HCT116 (cell line): ENCODE results near the gene CRISP2. TPM values are rescaled to one million over a fixed set of nuclear protein-coding genes. Genes with fewer than 3 reads are reported as not detected.

Experiments used
- ATAC-seq: fragments of 200-7000 bp; cut with Tn5 transposase; 2 replicates; pipeline ENCODE4 v1.9.1; 2020; ENCODE audit warnings: mild to moderate bottlenecking, moderate library complexity
- BruUV-seq: library from RNA; stranded (reverse); fragments of 400-500 nt; replicated peaks from 2 replicates; lab custom pipeline; 2021; lab: Mats Ljungman, UMichigan
- CTCF ChIA-PET: fragments of 300-600 bp; sonication (Branson Sonifier 250); formaldehyde crosslinking; loops from one replicate; lab custom pipeline; 2021; ENCODE audit warnings: antibody characterized with exemption; lab: Charles Lee
- POLR2A ChIA-PET: fragments of 300-600, 350-600 bp; sonication (Branson Sonifier 250); formaldehyde crosslinking; loops from one replicate; lab custom pipeline; 2021; ENCODE audit warnings: antibody characterized with exemption; lab: Charles Lee
- RAD21 ChIA-PET, 2 experiments: fragments of 300-600 bp; sonication (Branson Sonifier 250); formaldehyde crosslinking; loops; one replicate each; lab custom pipeline; 2023; ENCODE audit warnings: low total read pairs in 2 of 2; ENCODE audit not compliant: uncharacterized antibody in 2 of 2, unreplicated experiment in 2 of 2, low non-redundant PET in 1 of 2; lab: Charles Lee
- DNase-seq: peaks from one replicate; pipeline ENCODE4 v3.0.0-alpha.2; 2010; ENCODE audit warnings: low read depth, low spot score
- H2AFZ ChIP-seq: fragments of 200-600 bp; shearing (Covaris generic), sonication (generic); 2 replicates; pipeline ENCODE4 v1.6.1; 2017; ENCODE audit warnings: low read depth, mixed run types, mixed read lengths, antibody characterized with exemption, low read length; ENCODE audit not compliant: poor library complexity, severe bottlenecking
- H3K27ac ChIP-seq: 2 replicates; pipeline ENCODE4 v1.5.1; 2012; ENCODE audit warnings: low read depth, low read length
- H3K27me3 ChIP-seq: fragments of 200-600 bp; sonication (generic); 2 replicates; pipeline ENCODE4 v1.6.1; 2016; ENCODE audit warnings: mixed run types, low read length, mixed read lengths; ENCODE audit not compliant: insufficient read depth
- H3K36me3 ChIP-seq, 2 experiments: fragments of 200-500 bp in 1 of 2; fragments of 200-600 bp in 1 of 2; sonication (Bioruptor generic) in 1 of 2; sonication (generic) in 1 of 2; 2 replicates each; pipeline versions ENCODE4 v1.5.1 to v1.6.1; 2014 to 2016; ENCODE audit warnings: low read length in 2 of 2, inconsistent platforms in 1 of 2, mixed read lengths in 1 of 2, mixed run types in 1 of 2; ENCODE audit not compliant: insufficient read depth in 2 of 2, control insufficient read depth in 1 of 2
- H3K4me1 ChIP-seq, 2 experiments: fragments of 200-600 bp in 1 of 2; sonication (generic) in 1 of 2; 2 replicates each; pipeline versions ENCODE4 v1.5.1 to v1.6.1; 2012 to 2017; ENCODE audit warnings: low read length in 2 of 2, inconsistent platforms in 1 of 2, mild to moderate bottlenecking in 1 of 2, mixed read lengths in 1 of 2, mixed run types in 1 of 2, moderate library complexity in 1 of 2; ENCODE audit not compliant: insufficient read depth in 2 of 2, control insufficient read depth in 1 of 2
- H3K4me2 ChIP-seq: fragments of 200-600 bp; sonication (generic); 2 replicates; pipeline ENCODE4 v1.6.1; 2017; ENCODE audit warnings: mixed run types, low read length, mixed read lengths
- H3K4me3 ChIP-seq, 2 experiments: fragments of 200-600 bp in 1 of 2; sonication (generic) in 1 of 2; replicated peaks in 1 of 2; 2 replicates each; pipeline ENCODE4 v1.5.1; 2011 to 2016; ENCODE audit warnings: low read length in 2 of 2, control low read depth in 1 of 2, low read depth in 1 of 2, mild to moderate bottlenecking in 1 of 2, mixed read lengths in 1 of 2, mixed run types in 1 of 2
- H3K79me2 ChIP-seq: fragments of 200-600 bp; sonication (generic); 2 replicates; pipeline ENCODE4 v1.6.1; 2017; ENCODE audit warnings: mild to moderate bottlenecking, mixed run types, low read length, moderate library complexity, mixed read lengths; ENCODE audit not compliant: insufficient read depth
- H3K9ac ChIP-seq: fragments of 200-600 bp; sonication (generic); 2 replicates; pipeline ENCODE4 v1.6.1; 2016; ENCODE audit warnings: low read length, mixed read lengths
- H3K9me2 ChIP-seq: fragments of 200-600 bp; sonication (generic), shearing (Covaris generic); 2 replicates; pipeline ENCODE4 v1.6.1; 2017; ENCODE audit warnings: mixed run types, mild to moderate bottlenecking, moderate library complexity; ENCODE audit not compliant: insufficient read depth
- H3K9me3 ChIP-seq, 2 experiments: fragments of 200-500 bp in 1 of 2; fragments of 200-600 bp in 1 of 2; sonication (Bioruptor generic) in 1 of 2; sonication (generic) in 1 of 2; 2 replicates each; pipeline ENCODE4 v1.6.1; 2014 to 2017; ENCODE audit warnings: low read length in 2 of 2, mixed read lengths in 2 of 2, inconsistent platforms in 1 of 2, low read depth in 1 of 2, mild to moderate bottlenecking in 1 of 2, mixed run types in 1 of 2, moderate library complexity in 1 of 2; ENCODE audit not compliant: control insufficient read depth in 1 of 2, insufficient read depth in 1 of 2
- H4K20me1 ChIP-seq: fragments of 200-600 bp; sonication (generic), shearing (Covaris generic); 2 replicates; pipeline ENCODE4 v1.6.1; 2017; ENCODE audit warnings: mixed run types, mild to moderate bottlenecking, moderate library complexity; ENCODE audit not compliant: insufficient read depth
- CEBPB ChIP-seq: IDR thresholded peaks from 2 replicates; pipeline ENCODE4 v1.6.1; 2012; ENCODE audit warnings: low read depth
- CTCF ChIP-seq, 3 experiments: fragments of 200-600 bp in 1 of 3; sonication (generic) in 1 of 3; IDR thresholded peaks in 2 of 3; conservative IDR thresholded peaks in 1 of 3; 2 replicates each; pipeline ENCODE4 v1.5.1; 2012 to 2017; ENCODE audit warnings: low read depth in 2 of 3, low read length in 2 of 3, antibody characterized with exemption in 1 of 3, borderline replicate concordance in 1 of 3, control low read depth in 1 of 3, mild to moderate bottlenecking in 1 of 3, mixed read lengths in 1 of 3, mixed run types in 1 of 3, moderate library complexity in 1 of 3; ENCODE audit not compliant: insufficient read depth in 1 of 3
- ELF1 ChIP-seq: IDR thresholded peaks from 2 replicates; pipeline ENCODE4 v1.6.1; 2012; ENCODE audit warnings: low read depth, borderline replicate concordance
- FOSL1 ChIP-seq: IDR thresholded peaks from 2 replicates; pipeline ENCODE4 v1.6.1; 2012; ENCODE audit warnings: low read depth
- JUND ChIP-seq: IDR thresholded peaks from 2 replicates; pipeline ENCODE4 v1.6.1; 2012
- MAX ChIP-seq: IDR thresholded peaks from 2 replicates; pipeline ENCODE4 v1.6.1; 2012
- SIN3A ChIP-seq: IDR thresholded peaks from 2 replicates; pipeline ENCODE4 v1.6.1; 2012; ENCODE audit warnings: low read depth
- TCF7L2 ChIP-seq: IDR thresholded peaks from 2 replicates; pipeline ENCODE4 v1.7.0; 2011; ENCODE audit warnings: borderline replicate concordance, inconsistent platforms; ENCODE audit not compliant: insufficient read depth, insufficient read length; ENCODE audit errors: extremely low read depth
- YY1 ChIP-seq: IDR thresholded peaks from 2 replicates; pipeline ENCODE4 v1.6.1; 2011; ENCODE audit warnings: low read length, low read depth, moderate library complexity, mild to moderate bottlenecking; ENCODE audit not compliant: insufficient replicate concordance; ENCODE audit errors: extremely low read depth
- ZNF274 ChIP-seq: fragments of 200-500 bp; sonication (Bioruptor generic); IDR thresholded peaks from 2 replicates; pipeline ENCODE4 v1.6.1; 2014; ENCODE audit warnings: mild to moderate bottlenecking, low read depth, low read length, inconsistent platforms
- intact Hi-C: fragments of 100-400 bp; cut with micrococcal nuclease; formaldehyde crosslinking; loops from 2 replicates; pipeline ENCODE4 v1.10.0; 2022
- total RNA-seq: library from RNA; stranded (reverse); gene quantifications from one replicate; pipeline ENCODE4 v1.2.1, GENCODE V29; 2021; ENCODE audit not compliant: unreplicated experiment
- TF ChIP-seq, protein P1 (sequence below): IDR thresholded peaks from 2 replicates; pipeline ENCODE4 v1.6.1; 2012

Gene CRISP2
- total RNA-seq, 1 experiment from 2014 or later, result not detected

DNA sequence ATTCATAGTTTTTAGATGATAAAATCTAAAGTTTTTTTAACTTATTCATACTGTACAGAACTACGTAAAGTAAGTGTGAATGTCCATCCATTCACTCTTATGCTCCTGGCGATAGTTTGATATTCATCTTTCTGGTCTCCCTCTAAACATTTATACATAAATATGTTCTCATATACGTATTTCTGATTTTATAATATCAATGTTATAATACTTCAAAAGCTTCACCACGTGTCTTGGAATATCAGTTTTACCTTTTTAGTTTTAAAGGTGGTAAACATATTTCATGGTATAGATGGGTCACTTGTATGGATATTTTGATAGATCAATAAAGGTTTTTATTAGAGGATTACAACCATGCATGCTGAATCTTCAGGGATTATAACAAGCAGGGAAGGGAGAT, 66.4 kb downstream of the CRISP2 start:
- TF ChIP-seq FOSL1 (no peak), JUND (no peak), CEBPB (no peak), TCF7L2 (no peak), MAX (no peak), SIN3A (no peak)
- Histone ChIP-seq H2AFZ (no peak overlapping the region), H3K4me3 (no peak overlapping the region), H3K4me1 (no peaks in the 10 kb centered on the region), H3K27me3 (no peaks in the 10 kb centered on the region), H3K9me3 (no peaks in the 10 kb centered on the region), H3K9me2 (no peaks in the 10 kb centered on the region), H3K79me2 (no peaks in the 10 kb centered on the region), H3K36me3 (no peaks in the 10 kb centered on the region), H4K20me1 (no peaks in the 10 kb centered on the region), H3K9ac (no peak overlapping the region), H3K4me2 (no peak overlapping the region), H3K27ac (no peak overlapping the region)
- ChIA-PET RAD21 (no interaction called here), POLR2A (no interaction called here), CTCF (no interaction called here)
- no peak for DNase-seq
- ATAC-seq, result no peak
- BruUV-seq, result no TSS peak
- intact Hi-C loops, result no loop called here

DNA sequence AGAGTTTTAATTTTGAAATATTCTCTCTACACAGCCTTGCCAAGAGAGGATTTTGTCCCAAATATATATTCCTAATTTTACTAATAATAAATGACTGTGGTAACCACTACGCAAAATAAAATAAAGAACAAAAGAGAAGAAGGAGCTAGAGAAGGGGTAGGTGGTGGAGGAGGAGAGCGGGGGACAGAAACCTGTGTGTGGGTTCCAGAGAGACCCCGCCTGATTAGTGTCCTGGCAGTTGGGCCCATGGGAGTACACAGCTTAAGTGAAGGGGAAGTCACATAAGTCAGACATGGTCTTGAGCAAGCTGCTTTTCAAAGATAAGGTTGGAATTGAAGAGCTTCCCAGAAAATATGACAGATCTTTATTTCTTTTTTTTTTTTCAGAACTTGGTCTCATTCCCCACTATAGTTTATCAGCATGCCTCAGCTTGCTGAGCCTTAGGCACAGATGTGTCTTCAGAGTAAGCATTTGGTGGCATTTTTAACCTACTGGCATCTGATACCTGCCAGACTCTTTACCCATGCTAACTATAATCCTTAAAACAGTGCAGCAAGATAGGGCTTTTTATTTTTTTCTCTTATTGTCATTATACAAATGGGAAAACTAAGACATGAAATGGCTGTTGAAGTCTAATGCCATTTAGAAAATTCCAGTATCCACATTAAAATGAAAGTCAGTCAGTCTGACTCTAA, 67.1 kb downstream of the CRISP2 start:
- DNase-seq (no peak), ATAC-seq (no peak)
- no peak overlapping the region for H3K4me2 ChIP-seq
- H3K27ac ChIP-seq, result no peak overlapping the region
- no peaks in the 10 kb centered on the region for H3K9me3 ChIP-seq
- H3K4me3 ChIP-seq, result no peak overlapping the region
- H2AFZ ChIP-seq, result no peak overlapping the region
- H3K4me1 ChIP-seq, result no peaks in the 10 kb centered on the region
- H3K9me2 ChIP-seq, result no peaks in the 10 kb centered on the region
- no peak overlapping the region for H3K9ac ChIP-seq
- POLR2A ChIA-PET, result no interaction called here
- H3K36me3 ChIP-seq, result no peaks in the 10 kb centered on the region
- H3K27me3 ChIP-seq, result no peaks in the 10 kb centered on the region
- TF ChIP-seq, protein P1, sequence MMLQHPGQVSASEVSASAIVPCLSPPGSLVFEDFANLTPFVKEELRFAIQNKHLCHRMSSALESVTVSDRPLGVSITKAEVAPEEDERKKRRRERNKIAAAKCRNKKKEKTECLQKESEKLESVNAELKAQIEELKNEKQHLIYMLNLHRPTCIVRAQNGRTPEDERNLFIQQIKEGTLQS, result no peak
- TF ChIP-seq CTCF (IDR thresholded peaks at IDR 0.05 in 2 of 3, conservative IDR thresholded peaks at IDR 0.05 in 1 of 3; ENCODE audit: borderline replicate concordance in 1 of 3, insufficient read depth in 1 of 3, low read depth in 2 of 3, low read length in 2 of 3) (no peak), ZNF274 (no peak), YY1 (no peak), FOSL1 (no peak), ELF1 (no peak), SIN3A (no peak)
- RAD21 ChIA-PET, result no interaction called here
- CTCF ChIA-PET, result no interaction called here
- BruUV-seq, result no TSS peak
- H4K20me1 ChIP-seq, result no peaks in the 10 kb centered on the region
- intact Hi-C loops, result no loop called here
- no peaks in the 10 kb centered on the region for H3K79me2 ChIP-seq
